GF-D8 (cell line): ENCODE measurements around the gene U2AF1L4.
A peak's percentile ranks its signal among the peaks of the same experiment; 100 is the strongest.

Experiments
- DNase-seq: peaks from one replicate; lab custom pipeline; 2025; lab: John Stamatoyannopoulos, UW

The U2AF1L4 gene, protein sequence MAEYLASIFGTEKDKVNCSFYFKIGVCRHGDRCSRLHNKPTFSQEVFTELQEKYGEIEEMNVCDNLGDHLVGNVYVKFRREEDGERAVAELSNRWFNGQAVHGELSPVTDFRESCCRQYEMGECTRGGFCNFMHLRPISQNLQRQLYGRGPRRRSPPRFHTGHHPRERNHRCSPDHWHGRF

DNA sequence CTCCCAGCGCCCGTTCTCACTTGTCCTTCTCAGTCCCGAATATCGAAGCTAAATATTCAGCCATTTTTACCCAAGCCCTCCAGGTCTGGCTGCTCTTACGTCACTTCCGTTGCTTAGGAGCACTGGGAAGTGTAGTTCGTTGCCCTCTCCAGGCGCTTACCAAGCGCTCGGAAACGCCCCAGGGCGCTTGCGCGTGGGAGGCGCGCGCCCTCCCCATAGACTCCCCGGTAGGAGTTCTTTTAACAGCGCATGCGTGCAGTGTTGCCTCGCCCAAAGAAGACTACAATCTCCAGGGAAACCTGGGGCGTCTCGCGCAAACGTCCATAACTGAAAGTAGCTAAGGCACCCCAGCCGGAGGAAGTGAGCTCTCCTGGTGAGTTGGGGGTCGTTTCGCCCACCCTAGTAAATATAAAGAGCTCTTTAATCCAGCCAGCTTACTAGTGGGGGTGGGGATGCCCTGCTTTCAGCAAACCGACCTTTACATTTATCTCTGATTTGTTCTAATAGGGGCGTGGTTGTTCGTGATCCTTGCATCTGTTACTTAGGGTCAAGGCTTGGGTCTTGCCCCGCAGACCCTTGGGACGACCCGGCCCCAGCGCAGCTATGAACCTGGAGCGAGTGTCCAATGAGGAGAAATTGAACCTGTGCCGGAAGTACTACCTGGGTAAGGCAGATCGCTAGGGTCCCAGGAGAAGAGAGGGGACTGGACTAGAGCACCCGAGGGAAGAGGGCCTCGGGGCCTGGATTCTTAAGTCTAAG, at the start of gene U2AF1L4, which contains the start of gene PSENEN:
Gene U2AF1L4 (minus strand): TSS at position 91 of the 759 bp plus-strand sequence. CDS start 27 bp downstream, at position 64.
Gene PSENEN (plus strand): TSS at position 324 of the 759 bp plus-strand sequence. CDS start 280 bp downstream, at position 604.
- DNase-seq, result peak; percentile 99

DNA sequence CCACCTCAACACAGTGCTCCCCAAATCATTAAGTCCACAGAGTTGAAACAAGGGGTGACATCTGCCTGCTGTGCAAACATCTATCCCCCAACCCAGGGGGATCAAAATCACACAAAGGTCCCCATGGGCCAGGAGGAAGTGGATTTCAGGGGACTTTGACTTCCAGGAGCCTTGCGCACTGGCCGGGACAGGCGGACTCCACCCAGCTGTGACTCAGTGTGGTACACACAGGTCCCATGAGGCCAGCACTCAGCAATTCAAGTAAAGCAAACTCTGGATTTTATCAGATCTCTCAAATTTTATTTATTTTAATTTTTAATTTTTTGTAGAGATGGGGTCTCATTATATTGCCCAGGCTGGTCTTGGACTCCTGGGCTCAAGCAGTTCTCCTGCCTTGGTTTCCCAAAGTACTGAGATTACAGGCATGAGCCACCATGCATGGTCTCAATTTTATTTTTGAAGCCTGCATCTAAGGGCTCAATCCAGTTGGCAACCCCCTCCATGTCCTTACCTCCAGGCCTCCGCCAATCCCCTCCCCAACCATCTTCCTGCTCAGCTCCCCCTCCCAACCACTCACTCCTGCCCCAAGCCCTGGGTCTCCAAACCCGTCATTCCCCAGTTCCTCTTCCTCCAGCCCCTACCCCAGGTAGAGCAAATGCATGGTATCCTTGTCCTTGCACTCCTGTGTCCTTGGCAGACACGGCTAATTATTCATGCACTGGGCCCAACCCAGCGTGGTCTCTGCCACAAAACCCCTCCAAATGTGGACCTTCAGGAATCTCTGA, 48.4 kb upstream of the U2AF1L4 start:
- no peak for DNase-seq

DNA sequence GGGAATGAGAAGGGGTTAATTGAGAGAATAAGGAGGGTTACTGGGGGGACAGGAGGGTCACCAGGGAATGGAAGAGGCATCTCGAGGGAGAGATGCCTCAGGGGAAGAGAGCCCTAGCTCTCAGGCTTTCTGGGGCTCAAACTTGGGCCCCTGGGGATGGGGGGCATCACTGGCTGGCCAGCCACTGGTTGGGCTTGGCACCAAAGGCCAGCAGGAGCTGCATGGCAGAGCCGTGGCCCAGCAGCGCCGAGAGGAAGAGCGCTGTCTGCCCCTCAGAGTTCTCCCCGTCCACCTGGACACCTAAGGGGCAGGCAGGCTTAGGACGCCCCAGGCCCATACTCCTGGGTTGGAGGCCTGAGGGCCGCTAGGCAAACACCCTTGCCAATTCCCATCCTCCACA, 47.7 kb upstream of the U2AF1L4 start:
- DNase-seq, result no peak

DNA sequence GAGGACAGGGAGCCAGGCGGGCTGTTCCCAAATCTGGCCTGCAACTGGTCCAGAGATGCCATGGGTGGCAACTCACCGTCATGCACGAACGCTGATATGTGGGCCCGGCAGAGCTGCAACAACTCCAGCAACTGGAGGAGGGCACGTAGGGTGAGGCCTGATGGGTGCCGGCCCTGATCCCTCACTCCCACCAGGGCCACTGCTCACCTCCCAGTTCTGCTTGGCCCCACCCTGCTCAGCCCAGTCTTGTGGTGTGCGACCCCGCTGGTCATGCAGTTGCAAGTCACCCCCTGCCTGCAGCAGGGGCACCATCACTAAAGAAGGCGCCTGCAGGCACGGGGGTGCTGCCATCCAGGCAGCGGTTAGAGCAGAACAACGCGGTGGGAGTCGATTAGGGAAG, 47.1 kb upstream of the U2AF1L4 start:
- DNase-seq, result no peak

DNA sequence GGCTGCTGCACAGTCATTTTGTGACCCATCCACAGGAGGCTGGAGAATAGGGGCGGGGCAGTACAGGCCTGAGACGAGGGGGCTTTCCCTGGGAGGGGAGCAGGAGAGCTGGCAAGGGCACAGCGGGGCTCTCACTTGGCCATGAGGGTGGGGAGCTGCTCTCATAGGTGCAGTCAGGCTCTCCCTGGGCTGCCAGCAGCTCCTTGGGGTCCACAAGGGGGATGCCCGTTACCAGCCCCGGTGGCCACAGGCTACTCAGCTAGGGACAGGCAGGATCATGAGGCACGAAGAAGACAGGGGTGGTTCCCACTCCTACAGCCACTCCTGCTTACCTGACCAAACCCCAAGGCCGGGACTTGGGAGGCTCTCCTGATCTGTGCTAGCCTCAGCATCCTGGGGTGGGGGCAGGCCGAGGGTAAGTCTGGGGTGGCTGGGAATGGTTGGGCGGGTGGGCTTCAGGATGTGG, 46.6 kb upstream of the U2AF1L4 start:
- no peak for DNase-seq

DNA sequence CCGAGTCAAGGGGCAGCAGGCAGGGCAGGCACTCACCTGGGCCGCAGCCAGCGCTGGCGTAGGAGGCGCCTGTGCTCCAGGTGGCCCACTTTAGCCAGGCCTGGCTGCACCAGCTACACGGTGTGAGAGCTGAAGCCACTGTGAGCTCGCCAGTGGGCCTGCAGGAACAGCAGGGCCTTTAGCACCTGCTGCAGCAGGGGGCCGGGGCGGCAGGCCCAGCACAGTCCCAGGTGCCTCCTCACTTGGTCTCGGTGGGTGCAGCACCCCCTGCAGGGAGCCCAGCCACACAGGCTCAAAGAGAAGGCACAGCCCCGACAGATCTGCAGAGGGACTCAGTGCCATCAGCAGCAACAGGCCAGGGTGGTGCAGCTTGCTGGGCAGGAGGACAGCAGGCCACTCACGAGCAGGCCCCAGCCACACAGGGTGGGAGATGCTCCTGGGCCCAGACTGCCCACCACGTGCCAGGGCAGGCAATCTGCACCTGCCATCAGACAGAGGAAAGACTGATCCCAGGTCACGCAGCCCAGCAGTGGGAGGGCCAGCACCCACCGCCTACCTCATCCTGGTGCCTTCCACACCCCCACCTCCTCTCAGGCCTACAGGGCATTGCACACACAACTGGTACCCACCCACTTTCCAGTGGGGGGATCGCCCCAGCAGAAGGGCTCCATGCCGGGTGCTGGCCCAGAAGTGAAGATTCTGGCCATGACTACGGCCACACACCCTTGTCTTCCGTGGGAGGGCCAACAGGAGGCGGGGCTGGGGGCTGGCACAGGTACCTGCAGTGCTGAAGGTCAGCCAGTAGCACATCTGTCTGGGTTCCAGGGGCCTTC, 46.0 kb upstream of the U2AF1L4 start:
- DNase-seq, result no peak

DNA sequence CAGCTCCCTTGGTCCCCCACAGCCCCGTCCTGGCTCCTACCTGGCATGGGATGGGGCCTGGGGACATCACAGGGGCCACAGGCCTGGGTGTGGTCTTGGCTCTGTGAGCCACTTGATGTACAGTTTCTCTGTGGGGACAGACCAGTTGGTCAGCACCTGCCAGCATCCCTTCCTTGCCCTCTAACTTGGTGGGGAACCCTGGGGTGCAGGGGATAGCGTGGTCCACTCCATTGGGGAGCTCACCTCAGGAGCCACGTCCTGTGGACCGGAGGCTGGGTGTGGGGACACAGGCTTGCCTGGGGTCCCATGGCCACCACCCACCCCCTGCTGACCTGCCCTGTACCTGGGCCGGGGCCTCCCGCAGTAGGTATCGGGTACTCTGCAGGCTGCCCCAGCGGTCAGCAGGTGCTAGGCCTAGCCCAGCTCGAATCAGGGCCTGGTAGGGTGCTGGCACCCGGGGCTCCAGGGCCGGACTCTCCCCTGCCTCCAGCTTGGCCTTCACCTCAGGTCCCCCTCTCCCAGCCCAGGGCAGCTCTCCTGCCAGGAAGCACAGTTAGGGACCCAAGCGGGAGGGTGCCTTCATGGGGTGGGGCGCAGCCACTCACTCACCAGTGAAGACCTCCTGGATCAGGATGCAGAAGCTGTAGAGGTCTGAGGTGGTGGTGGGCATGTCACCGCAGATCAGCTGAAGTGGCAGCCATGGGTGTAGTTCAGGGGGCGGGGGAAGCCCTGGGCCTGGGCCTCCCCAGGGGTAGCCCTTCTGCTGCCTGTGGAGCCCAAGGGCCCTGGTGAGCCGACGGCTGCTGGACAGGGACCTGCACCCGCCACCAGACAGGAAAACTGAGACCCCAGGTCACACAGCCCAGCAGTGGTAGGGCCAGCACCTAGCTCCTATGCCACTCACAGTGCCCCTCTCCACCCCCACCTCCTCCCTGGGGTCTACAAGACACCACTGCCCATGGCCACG, 45.0 kb upstream of the U2AF1L4 start:
- DNase-seq, result no peak

DNA sequence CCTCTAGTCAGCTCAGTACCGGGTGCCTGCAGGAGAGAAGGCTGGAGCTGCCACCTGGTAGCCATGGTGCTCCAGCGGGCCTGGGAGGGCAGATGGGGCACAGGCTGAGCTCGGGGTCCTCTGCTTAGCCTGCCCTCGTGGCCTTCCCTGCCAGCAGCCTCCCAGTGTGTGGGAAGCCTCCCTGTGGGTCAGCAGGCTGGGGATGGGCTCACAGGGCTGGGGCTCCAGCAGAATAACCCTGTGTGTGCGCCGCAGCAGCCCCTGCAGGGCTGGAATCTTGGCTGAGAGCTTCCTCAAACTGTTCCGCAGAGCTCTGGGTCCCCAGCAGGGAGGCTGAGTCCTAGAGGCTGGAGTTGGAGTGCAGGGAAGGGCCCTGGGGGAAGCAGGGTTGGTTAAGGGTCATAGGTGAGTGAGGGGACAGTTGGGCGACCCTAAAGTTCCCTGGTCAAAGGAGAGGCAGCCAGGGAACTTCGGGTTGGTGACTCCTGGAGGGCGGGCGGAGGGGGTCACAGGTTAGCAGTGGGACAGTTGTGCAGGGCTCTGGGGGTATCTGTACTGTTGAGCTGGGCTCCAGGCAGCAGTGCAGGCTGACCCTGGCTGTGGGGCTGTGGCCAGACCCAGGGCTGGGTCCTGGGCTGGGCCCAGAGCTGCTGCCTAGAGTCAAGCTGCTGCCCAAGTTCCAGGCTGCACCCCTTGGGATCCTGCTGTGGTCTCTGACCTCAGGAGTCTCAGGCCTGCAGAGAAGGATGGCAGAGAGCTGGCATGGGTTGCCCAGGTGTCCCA, 44.2 kb upstream of the U2AF1L4 start:
- no peak for DNase-seq

DNA sequence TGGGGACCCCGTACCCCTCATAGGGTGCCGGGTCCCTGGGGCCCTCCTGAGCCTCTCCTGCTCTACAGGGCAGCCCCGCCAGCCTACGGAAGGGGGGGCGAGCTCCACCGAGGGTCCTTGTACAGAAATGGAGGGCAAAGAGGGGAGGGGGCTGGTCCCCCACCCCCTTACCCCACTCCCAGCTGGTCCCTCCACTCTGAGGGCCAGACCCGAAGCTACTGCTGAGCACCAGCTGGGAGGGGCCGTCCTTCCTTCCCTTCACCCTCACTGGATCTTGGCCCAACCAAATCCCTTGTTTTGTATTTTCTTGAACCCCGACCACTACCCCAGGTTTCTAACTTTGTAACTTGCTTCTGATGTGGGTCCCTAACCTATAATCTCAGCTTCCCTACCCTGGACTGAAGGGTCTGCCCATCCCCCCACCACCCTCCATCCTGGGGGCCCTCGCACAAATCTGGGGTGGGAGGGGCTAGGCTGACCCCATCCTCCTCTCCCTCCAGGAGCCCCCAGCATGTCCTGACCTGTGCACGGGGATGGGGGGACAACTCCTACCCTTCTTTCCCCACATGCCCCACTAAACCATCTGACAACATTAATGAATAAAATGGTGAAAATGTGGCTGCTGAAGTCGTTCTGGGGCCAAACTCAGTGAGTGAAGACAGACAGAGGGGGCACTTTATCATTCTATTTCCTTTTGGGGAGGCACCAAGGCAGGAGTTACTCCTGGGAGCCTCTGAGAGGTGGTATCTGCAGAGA, 43.2 kb upstream of the U2AF1L4 start:
- DNase-seq, result no peak

DNA sequence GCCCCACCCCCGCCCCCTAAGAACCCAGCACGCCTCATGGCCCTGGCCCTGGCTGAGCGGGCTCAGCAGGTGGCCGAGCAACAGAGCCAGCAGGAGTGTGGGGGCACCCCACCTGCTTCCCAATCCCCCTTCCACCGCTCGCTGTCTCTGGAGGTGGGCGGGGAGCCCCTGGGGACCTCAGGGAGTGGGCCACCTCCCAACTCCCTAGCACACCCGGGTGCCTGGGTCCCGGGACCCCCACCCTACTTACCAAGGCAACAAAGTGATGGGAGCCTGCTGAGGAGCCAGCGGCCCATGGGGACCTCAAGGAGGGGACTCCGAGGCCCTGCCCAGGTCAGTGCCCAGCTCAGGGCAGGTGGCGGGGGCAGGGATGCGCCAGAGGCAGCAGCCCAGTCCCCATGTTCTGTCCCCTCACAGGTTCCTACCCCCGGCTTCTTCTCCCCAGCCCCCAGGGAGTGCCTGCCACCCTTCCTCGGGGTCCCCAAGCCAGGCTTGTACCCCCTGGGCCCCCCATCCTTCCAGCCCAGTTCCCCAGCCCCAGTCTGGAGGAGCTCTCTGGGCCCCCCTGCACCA, 42.1 kb upstream of the U2AF1L4 start:
- DNase-seq, result no peak

DNA sequence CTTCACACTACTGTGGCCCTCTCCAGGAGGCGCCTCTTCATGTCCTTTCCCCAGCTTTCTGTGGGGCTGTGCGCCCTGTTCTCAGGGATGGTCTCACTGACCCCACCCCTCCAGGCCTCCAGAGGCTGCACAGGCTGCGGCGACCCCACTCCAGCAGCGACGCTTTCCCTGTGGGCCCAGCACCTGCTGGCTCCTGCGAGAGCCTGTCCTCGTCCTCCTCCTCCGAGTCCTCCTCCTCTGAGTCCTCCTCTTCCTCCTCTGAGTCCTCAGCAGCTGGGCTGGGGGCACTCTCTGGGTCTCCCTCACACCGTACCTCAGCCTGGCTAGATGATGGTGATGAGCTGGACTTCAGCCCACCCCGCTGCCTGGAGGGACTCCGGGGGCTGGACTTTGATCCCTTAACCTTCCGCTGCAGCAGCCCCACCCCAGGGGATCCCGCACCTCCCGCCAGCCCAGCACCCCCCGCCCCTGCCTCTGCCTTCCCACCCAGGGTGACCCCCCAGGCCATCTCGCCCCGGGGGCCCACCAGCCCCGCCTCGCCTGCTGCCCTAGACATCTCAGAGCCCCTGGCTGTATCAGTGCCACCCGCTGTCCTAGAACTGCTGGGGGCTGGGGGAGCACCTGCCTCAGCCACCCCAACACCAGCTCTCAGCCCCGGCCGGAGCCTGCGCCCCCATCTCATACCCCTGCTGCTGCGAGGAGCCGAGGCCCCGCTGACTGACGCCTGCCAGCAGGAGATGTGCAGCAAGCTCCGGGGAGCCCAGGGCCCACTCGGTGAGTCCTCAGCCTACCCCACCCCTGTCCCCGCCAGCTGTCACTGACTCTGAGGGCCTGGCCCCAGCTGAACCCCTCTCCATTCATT, 41.3 kb upstream of the U2AF1L4 start:
- no peak for DNase-seq

DNA sequence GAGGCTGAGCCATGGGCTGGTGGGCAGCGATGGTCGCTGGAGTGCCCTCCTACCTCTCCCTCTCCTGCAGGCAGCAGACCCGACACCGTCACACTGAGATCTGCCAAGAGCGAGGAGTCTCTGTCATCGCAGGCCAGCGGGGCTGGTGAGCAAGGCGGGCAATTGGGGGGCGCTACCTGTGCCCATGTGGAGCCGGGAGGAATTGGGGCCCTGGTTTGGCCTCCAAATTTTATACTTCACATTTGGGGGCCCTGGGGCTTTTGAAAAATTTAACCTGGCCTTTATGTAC, 40.1 kb upstream of the U2AF1L4 start:
- no peak for DNase-seq

DNA sequence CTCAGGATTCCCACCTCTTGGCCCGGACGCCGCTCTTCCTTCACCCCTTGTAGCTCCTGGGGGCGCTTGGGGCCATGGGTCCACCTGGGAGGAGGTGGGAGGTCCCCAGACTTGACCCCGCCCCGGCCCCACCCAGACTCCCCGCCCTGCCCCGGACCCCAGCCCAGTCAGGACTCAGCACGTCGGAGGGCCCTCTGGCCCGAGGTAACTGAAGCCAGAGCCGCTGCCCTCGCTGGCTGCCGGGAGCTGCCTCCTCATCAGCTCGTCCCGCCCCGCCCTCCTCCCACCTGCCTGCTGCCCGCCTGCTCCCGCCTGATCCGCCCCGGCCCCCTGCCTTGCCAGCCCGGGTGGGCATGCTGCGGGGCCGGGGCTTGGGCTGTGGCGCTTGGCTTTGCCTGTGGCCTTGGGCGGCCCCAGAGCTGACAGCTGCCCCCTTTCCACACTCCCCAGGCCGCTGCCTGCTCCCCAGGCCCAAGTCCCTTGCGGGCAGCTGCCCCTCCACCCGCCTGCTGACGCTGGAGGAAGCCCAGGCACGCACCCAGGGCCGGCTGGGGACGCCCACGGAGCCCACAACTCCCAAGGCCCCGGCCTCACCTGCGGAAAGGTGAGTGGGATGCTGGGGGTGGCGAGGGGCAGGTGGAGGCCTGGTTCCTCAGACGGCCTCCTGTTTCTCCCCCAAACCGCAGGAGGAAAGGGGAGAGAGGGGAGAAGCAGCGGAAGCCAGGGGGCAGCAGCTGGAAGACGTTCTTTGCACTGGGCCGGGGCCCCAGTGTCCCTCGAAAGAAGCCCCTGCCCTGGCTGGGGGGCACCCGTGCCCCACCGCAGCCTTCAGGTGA, 39.5 kb upstream of the U2AF1L4 start:
- no peak for DNase-seq

DNA sequence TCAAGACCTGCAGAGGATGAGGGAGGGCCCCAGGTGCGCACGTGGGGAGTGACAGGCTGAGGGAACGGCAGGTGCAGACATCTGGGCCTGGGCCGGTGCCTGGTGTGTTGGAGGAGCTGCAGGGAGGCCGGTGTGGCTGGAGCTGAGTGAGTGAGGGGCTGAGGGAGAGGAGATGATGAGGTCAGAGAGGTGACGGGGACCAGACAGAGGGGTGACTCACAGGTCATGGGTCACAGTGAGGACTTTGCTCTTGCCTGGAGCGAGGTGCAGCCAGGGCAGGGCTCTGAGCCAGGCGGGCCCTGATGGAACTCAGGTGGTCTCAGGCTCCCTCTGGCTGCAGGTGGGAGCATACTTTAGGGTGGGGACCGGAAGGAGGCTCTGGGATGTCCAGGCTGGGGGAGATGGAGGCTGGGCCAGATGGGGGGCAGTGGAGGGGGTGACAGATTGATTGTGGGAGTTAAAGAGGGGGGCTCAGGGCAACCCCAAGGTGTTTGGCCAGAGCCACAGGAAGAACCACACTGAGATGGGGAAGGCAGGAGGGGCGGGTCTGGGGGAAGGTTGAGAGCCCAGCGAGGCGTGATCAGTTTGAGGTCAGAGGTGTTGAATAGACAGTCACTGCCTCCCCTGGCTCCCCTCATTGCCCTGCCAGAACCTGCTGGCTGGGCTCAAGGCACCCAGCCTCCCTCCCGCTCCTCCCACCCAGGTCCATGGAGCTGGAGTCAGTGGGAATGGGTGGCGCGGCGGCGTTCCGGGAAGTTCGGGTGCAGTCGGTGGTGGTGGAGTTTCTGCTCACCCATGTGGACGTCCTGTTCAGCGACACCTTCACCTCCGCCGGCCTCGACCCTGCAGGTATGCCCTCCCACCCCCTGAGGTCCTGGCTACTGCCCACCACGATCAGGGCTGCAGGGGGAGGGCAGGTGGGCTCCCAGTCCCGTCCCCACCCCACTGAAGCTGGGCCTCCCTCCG, 38.5 kb upstream of the U2AF1L4 start:
- DNase-seq, result no peak

DNA sequence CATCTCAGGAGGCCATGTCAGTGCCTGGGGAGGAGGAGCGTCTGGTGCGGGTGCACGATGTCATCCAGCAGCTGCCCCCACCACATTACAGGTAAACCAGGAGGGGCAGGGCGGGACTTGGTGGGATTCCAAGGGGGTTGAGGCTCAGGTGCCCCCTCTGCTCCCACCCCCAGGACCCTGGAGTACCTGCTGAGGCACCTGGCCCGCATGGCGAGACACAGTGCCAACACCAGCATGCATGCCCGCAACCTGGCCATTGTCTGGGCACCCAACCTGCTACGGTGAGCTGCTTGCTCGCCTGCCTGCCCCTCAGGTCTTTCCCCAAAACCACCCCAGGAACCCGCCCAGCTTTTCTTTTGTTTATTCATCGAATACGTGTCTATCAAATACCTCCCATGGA, 37.4 kb upstream of the U2AF1L4 start:
- DNase-seq, result no peak

DNA sequence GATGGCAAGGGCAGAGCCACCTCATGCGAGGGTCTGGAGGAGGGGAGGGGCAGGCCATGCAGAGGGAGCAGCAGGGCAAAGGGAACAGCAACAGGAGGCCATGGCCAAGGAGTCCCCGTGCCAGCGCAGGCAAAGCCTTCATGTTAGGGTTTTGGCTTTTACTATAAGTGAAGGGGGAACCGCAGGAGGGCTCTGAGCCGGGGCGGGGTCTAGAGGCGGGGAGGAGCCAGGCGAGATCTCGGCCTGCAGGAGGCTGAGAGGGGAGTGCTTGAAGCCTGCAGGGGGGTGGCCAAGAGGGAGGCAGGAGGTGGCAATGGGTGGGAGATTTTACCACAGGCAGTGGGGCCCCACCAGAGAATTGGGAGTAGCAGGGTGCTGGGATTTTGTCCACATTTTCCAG, 36.4 kb upstream of the U2AF1L4 start:
- no peak for DNase-seq
